GM10266 (cell line): ENCODE results near the gene POU2F1.

Source experiments
- DNase-seq: peaks from one replicate; pipeline ENCODE4 v3.0.0; 2012; ENCODE audit errors: extremely low spot score
- TF ChIP-seq, protein P1 (sequence below): IDR thresholded peaks from 2 replicates; pipeline ENCODE4 v1.5.1; 2012; ENCODE audit warnings: mild to moderate bottlenecking, low read depth; ENCODE audit not compliant: control insufficient read depth, insufficient read depth; ENCODE audit errors: missing control alignments

Gene POU2F1

DNA sequence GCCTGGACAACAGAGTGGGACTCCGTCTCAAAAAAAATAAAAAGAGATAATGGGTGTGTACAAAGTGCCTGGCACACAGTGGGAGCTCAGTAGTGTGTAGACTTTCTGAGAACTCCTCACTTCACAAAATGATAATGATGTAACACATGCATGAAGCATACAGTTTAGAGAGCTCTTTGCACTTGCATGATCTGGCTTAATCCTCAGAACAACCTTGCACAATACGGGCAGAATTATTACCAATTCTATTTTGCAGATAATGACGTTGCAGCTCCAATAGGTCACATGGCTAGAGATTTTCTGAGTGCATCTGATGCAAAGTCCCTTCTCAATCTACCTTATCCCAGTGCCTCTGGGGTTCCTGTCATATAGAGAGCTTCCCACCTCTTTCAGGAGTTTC, 226.3 kb downstream of the POU2F1 start:
- TF ChIP-seq, protein P1, sequence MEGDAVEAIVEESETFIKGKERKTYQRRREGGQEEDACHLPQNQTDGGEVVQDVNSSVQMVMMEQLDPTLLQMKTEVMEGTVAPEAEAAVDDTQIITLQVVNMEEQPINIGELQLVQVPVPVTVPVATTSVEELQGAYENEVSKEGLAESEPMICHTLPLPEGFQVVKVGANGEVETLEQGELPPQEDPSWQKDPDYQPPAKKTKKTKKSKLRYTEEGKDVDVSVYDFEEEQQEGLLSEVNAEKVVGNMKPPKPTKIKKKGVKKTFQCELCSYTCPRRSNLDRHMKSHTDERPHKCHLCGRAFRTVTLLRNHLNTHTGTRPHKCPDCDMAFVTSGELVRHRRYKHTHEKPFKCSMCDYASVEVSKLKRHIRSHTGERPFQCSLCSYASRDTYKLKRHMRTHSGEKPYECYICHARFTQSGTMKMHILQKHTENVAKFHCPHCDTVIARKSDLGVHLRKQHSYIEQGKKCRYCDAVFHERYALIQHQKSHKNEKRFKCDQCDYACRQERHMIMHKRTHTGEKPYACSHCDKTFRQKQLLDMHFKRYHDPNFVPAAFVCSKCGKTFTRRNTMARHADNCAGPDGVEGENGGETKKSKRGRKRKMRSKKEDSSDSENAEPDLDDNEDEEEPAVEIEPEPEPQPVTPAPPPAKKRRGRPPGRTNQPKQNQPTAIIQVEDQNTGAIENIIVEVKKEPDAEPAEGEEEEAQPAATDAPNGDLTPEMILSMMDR, result no peak
- no peak for DNase-seq

DNA sequence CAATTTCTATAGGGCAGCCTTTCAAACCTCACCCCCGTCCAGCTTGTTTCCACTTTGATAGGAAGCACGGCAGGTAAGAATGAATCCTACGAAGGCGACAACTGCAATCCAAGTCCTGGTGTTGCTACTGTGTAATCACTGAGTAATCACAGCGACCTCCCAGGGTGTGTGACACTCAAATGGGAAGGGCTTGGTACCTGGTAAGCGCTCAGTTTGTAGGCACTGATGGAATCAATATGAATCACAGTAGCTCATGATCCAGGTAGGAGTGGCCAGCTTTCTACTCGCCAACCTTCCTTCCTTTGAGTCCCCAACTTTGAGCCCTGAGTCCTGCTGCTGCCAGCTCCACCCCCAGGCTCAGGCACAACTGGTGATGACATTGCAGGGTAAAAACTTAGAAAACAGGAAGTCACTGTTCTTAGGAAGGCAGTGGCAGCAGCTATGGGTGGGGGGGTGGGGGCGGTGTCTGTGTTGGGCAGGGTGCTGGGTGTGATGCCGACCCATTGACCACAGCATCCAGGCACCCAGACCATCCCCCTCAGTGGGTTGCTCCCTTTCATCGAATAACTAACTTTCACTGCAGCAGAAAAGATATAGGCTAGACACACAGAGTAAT, 226.9 kb downstream of the POU2F1 start:
- no peak for DNase-seq
- TF ChIP-seq, protein P1, result no peak

DNA sequence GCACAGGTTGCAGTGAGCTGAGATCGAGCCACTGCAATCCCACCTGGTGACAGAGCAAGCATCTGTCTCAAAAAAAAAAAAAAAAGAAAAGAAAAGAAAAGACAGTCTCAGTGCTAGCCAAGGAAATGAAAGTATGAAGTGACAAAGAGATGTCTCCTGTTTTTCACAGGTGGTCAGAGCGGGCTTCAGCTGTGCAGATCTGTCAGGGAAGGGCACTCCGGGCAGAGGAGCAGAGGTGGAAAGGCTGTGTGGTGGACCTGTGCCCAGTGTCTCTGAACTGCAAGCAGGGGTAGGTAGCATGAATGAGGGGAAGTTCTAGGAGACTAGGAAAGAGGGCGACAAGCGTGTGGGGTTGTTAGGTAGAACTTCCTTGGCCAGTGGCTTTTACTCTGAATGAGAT, 230.2 kb downstream of the POU2F1 start:
- no peak for DNase-seq
- TF ChIP-seq, protein P1, result no peak

DNA sequence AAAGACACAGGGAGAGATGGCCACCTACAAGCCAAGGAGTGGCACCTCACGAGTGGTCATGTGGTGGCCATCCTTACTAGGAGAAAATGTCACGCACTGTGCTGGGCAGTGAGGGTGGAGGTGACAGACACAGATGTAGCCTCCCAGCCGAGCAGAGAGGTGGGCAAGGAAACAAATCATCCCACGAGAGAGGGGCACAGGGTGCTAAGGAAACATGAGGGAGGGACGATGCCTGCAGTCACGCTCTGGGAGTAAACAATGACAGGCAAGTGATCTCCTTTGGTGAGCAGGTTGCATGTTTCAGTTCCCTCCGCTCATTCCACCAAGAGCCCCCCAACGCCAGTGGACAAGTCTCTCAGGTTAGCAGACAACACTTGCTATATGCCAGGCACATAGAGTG, 231.8 kb downstream of the POU2F1 start:
- no peak for DNase-seq
- TF ChIP-seq, protein P1, result no peak

DNA sequence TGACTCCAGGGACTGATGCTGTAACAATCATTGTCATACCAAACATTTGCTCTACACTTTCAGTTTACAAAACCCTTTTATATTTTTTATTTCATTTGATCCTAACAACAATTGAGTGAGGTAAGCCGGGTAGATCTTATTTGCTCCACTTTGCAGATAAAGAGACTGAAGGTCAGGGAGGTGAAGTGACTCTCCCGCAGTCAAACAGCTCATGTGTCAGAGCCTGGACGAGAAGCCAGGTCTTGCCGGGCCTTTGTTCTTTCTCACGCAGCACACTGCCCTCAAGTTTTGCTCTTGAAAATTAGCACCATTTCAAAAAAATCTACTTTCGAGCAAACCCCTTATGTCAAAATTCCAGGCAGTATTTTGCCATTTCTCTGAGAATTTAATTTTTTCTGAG, 232.4 kb downstream of the POU2F1 start:
- no peak for DNase-seq
- TF ChIP-seq, protein P1, result no peak

DNA sequence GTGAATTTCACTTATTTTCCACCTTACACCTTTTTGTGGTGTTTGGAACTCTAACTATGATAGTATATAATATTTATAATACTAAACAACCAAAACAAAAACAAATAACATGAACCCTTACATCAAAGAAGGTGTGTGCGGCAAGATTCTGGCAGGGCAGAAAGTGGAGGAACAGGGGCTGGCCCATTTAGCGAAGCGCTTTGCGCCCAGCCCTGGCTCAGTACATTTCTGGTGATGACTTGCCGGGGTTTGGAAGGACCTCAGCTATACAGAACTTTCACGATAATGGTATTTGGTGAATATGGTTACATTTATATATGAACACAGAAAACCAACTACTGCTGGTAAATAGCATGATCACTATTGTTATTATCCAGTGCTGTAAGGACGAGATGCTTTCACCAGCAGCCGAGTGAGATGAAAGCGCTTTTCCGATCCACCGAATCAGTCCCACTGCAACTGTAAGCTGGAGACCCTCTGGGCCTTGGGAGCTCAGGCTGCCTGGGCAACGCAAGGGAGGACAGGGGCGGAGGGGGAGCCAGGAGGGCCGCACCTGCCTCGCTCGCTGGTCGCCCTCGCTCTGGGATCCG, 233.7 kb downstream of the POU2F1 start:
- TF ChIP-seq, protein P1, result no peak
- DNase-seq, result no peak
